Smooth muscle cell (in vitro differentiated cells): ENCODE data around the gene RIBC2. TPM values are rescaled to one million over a fixed set of nuclear protein-coding genes. Genes with fewer than 3 reads are reported as not detected.
"Not testable (repeated sequence)": the region's sequence is repeated elsewhere in the genome, so short reads cannot be mapped to it uniquely, and the experiment has no call there.

Experiments used
- DNase-seq: peaks from one replicate; lab custom pipeline; 2025; ENCODE audit not compliant: unreplicated experiment; lab: John Stamatoyannopoulos, UW
- H2AFZ ChIP-seq: fragments of 200-600 bp; sonication (generic); 2 replicates; pipeline ENCODE4 v1.6.0; 2016; ENCODE audit warnings: antibody characterized with exemption, low read depth, mild to moderate bottlenecking
- H3F3A ChIP-seq: fragments of 200-600 bp; sonication (generic); 2 replicates; pipeline ENCODE4 v1.6.0; 2017; ENCODE audit warnings: antibody characterized with exemption, low read depth
- H3K27ac ChIP-seq: fragments of 200-600 bp; sonication (generic); 2 replicates; pipeline ENCODE4 v1.5.1; 2016; ENCODE audit warnings: low read depth, mild to moderate bottlenecking
- H3K27me3 ChIP-seq: fragments of 200-600 bp; sonication (generic); 2 replicates; pipeline ENCODE4 v1.6.1; 2016; ENCODE audit warnings: low read depth, mild to moderate bottlenecking
- H3K36me3 ChIP-seq: fragments of 200-600 bp; sonication (generic); 2 replicates; pipeline ENCODE4 v1.5.1; 2016; ENCODE audit warnings: low read depth
- H3K4me1 ChIP-seq: fragments of 200-600 bp; sonication (generic); 2 replicates; pipeline ENCODE4 v1.5.1; 2016; ENCODE audit warnings: low read depth
- H3K4me2 ChIP-seq: fragments of 200-600 bp; sonication (generic); 2 replicates; pipeline ENCODE4 v1.6.0; 2016; ENCODE audit warnings: mild to moderate bottlenecking
- H3K4me3 ChIP-seq: fragments of 200-600 bp; sonication (generic); 2 replicates; pipeline ENCODE4 v1.5.1; 2016; ENCODE audit warnings: mild to moderate bottlenecking
- H3K79me2 ChIP-seq: fragments of 200-600 bp; sonication (generic); 2 replicates; pipeline ENCODE4 v1.6.0; 2016; ENCODE audit warnings: low read depth, mild to moderate bottlenecking
- H3K9ac ChIP-seq: fragments of 200-600 bp; sonication (generic); 2 replicates; pipeline ENCODE4 v1.6.0; 2016; ENCODE audit warnings: low read depth
- H3K9me3 ChIP-seq: fragments of 200-600 bp; sonication (generic); replicated peaks from 2 replicates; pipeline ENCODE4 v1.5.1; 2016; ENCODE audit warnings: low read depth
- H4K20me1 ChIP-seq: fragments of 200-600 bp; sonication (generic); 2 replicates; pipeline ENCODE4 v1.6.0; 2016; ENCODE audit warnings: low read depth
- WGBS: methylation state at CpG from one replicate; pipeline ENCODE4 v1.1.7; 2016; ENCODE audit warnings: low lambda C conversion rate; 5-methylcytosine and 5-hydroxymethylcytosine counted together
- polyA plus RNA-seq: library from polyadenylated mRNA; unstranded; fragments of >200 nt; fragmentation: Nextera tagmentation; extraction: Ambion mirVana; gene quantifications from 2 replicates; pipeline ENCODE4 v1.2.1, GENCODE V29; 2016
- total RNA-seq: library from RNA; depleted of rRNA; stranded (reverse); fragments of >200 nt; gene quantifications from 2 replicates; pipeline ENCODE4 v1.2.3, GENCODE V29; 2014
- TF ChIP-seq, protein P1 (sequence below): fragments of 200-600 bp; sonication (generic); IDR thresholded peaks from 2 replicates; pipeline ENCODE4 v1.5.1; 2017; ENCODE audit warnings: borderline replicate concordance, mild to moderate bottlenecking, antibody characterized with exemption; ENCODE audit not compliant: insufficient read depth, poor library complexity, severe bottlenecking

RIBC2 gene
- total and polyA plus RNA-seq, 2 experiments from 2014 or later: 1.6 to 2.6 TPM

DNA sequence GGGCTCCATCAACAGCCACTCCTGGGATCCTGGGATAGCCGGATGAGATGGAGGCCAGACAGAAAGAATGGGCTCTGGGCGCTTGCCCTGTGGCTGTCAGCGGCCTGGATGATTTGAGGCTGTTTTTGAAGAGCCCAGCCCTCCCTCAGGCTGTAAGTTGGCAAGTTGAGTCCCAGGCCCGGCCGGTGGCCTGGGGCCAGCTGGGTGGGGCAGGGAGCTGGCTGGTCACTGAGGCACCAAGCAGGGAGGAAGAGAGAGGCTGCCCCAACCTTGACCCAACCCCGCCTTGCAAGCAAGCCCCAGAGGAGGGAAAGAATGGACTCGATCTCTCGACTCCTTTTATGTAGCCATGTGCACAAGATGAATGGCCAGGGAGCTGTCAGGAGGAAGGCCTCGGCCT lies 34.9 kb downstream of the RIBC2 start:
- no peaks in the 10 kb centered on the region for H4K20me1 ChIP-seq
- TF ChIP-seq, protein P1, sequence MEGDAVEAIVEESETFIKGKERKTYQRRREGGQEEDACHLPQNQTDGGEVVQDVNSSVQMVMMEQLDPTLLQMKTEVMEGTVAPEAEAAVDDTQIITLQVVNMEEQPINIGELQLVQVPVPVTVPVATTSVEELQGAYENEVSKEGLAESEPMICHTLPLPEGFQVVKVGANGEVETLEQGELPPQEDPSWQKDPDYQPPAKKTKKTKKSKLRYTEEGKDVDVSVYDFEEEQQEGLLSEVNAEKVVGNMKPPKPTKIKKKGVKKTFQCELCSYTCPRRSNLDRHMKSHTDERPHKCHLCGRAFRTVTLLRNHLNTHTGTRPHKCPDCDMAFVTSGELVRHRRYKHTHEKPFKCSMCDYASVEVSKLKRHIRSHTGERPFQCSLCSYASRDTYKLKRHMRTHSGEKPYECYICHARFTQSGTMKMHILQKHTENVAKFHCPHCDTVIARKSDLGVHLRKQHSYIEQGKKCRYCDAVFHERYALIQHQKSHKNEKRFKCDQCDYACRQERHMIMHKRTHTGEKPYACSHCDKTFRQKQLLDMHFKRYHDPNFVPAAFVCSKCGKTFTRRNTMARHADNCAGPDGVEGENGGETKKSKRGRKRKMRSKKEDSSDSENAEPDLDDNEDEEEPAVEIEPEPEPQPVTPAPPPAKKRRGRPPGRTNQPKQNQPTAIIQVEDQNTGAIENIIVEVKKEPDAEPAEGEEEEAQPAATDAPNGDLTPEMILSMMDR: no peak
- no peak overlapping the region for H3K4me2 ChIP-seq
- 87% methylated on average over 9 of the region's 9 CpGs for WGBS
- no peaks in the 10 kb centered on the region for H3K9me3 ChIP-seq
- H3F3A ChIP-seq: peaks cover 8% of the 10 kb centered on the region
- no peaks in the 10 kb centered on the region for H3K27me3 ChIP-seq
- H3K9ac ChIP-seq: no peak overlapping the region
- H2AFZ ChIP-seq: no peak overlapping the region
- H3K4me3 ChIP-seq: no peak overlapping the region
- no peak for DNase-seq
- no peaks in the 10 kb centered on the region for H3K4me1 ChIP-seq
- no peaks in the 10 kb centered on the region for H3K79me2 ChIP-seq
- H3K36me3 ChIP-seq: no peaks in the 10 kb centered on the region
- no peak overlapping the region for H3K27ac ChIP-seq

DNA sequence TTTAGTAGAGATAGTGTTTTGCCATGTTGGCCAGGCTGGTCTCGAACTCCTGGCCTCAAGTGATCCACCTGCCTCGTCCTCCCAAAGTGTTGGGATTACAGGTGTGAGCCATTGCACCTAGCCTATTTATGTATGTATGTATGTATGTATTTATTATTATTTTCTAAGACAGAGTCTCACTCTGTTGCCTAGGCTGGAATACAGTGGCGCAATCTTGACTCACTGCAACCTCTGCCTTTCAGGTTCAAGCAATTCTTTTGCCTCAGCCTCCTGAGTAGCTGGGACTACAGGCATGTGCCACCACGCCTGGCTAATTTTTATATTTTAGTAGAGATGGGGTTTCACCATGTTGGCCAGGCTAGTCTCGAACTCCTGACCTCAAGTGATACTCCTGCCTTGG lies 35.9 kb downstream of the RIBC2 start:
- H3K4me1 ChIP-seq, H3K9me3 ChIP-seq, H3K27ac ChIP-seq, H2AFZ ChIP-seq, H3K4me2 ChIP-seq, H3K36me3 ChIP-seq, H3K9ac ChIP-seq, H3F3A ChIP-seq, H3K79me2 ChIP-seq, H3K4me3 ChIP-seq, H4K20me1 ChIP-seq, DNase-seq, H3K27me3 ChIP-seq: not testable (repeated sequence)
- WGBS: 100% methylated on average over 5 of the region's 5 CpGs

DNA sequence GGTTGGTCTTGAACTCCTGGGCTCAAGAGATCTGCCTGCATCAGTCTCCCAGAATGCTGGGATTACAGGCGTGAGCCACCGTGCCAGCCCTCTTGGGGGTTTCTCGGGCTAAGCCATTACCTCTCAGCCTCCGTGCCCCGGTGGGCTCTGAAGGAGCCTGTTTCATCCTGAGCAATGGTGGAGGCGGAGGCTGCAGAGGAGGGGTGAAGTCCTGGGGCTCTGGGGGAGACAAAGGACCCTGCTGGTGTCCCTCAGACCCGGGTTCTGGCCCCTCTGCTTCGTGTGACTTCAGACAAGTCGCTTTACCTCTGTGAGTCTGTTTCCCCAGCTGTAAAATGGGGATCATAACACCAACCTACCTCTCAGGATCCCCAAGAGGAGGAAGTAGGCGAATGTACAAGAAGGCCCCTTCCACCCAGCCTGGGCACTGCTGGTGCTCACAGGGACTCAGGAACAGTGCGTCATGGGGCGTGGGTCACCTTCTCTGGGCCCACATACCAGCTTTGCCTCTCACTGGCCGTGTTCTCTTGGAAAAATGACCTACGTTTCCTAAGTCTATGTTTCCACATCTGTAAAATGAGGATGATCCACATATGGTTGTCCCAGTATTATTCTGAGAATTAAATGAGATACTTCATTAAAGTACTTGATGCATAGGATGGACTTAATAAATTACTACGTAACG lies 36.8 kb downstream of the RIBC2 start:
- Histone ChIP-seq H3F3A (no peaks in the 10 kb centered on the region), H3K4me3 (no peak overlapping the region), H3K9me3 (no peaks in the 10 kb centered on the region), H3K4me1 (no peaks in the 10 kb centered on the region), H2AFZ (no peak overlapping the region), H3K4me2 (no peak overlapping the region), H3K9ac (no peak overlapping the region), H3K79me2 (no peaks in the 10 kb centered on the region), H3K27ac (no peak overlapping the region), H4K20me1 (no peaks in the 10 kb centered on the region), H3K36me3 (no peaks in the 10 kb centered on the region), H3K27me3 (no peaks in the 10 kb centered on the region)
- TF ChIP-seq, protein P1: no peak
- no peak for DNase-seq
- 91% methylated on average over 16 of the region's 16 CpGs for WGBS

DNA sequence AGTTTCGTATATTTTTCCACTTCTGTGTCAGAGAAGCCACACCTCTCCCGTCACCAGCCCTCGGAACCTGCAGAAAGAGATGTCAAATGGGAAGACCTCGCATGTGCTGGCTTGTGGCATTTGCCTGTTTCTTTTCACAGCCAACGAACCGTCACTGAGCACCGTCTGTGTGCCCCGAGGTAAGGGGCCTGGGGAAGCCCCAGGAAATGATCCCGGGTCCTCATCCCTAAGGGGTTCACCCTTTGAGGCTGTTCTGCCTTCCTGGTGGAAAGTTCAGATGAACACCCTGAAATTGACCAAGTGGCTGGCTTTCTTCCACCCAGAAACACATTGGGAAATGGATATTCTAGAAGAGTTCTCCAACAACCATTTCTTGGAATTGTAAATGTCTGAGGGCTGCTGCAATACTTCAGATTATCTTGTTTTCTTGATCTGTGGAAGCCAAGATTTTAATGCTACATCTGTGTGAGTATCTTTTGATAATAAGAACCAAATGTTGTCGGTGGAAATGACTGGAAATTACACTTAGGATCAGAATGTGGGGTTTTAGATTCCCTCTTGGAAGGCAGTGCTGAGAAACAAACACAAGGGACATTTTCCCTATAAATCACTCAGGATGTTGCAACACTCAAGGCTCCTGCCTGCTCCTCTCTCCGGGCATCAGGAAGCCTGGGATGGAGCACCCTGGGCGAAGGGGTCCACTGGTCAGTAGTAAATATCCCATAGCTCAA lies 37.6 kb downstream of the RIBC2 start:
- Histone ChIP-seq H4K20me1 (no peaks in the 10 kb centered on the region), H3K9me3 (no peaks in the 10 kb centered on the region), H3K36me3 (no peaks in the 10 kb centered on the region), H3K79me2 (no peaks in the 10 kb centered on the region), H3K27ac (peak overlapping the region; percentile 9), H3K4me3 (no peak overlapping the region), H3F3A (no peaks in the 10 kb centered on the region), H3K4me1 (no peaks in the 10 kb centered on the region), H3K27me3 (no peaks in the 10 kb centered on the region), H2AFZ (peak overlapping the region; percentile 5), H3K4me2 (peak overlapping the region; percentile 27), H3K9ac (no peak overlapping the region)
- WGBS: 38% methylated on average over 12 of the region's 12 CpGs
- no peak for DNase-seq
- TF ChIP-seq, protein P1: no peak
